Astrocyte of the hippocampus (primary cell): ENCODE data around the gene DAP.

Experiments used
- DNase-seq: peaks from one replicate; pipeline ENCODE4 v3.0.0; 2011; ENCODE audit warnings: low read depth, low spot score

DAP gene

DNA sequence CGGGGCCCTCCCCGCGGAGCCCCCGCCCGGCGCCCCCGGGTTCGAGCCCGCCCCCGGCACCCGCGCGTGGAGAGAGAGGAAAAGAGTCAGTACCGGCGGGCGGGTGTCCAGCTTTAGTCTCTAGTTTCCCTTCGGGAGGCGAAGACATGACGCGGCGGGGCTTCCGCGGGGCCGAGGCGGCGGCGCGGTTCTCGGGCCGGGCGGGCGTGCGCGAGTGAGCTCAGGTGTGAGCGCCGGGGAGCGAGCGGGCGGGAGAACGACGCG lies 181 bp downstream of the DAP start:
- DNase-seq, result no peak

DNA sequence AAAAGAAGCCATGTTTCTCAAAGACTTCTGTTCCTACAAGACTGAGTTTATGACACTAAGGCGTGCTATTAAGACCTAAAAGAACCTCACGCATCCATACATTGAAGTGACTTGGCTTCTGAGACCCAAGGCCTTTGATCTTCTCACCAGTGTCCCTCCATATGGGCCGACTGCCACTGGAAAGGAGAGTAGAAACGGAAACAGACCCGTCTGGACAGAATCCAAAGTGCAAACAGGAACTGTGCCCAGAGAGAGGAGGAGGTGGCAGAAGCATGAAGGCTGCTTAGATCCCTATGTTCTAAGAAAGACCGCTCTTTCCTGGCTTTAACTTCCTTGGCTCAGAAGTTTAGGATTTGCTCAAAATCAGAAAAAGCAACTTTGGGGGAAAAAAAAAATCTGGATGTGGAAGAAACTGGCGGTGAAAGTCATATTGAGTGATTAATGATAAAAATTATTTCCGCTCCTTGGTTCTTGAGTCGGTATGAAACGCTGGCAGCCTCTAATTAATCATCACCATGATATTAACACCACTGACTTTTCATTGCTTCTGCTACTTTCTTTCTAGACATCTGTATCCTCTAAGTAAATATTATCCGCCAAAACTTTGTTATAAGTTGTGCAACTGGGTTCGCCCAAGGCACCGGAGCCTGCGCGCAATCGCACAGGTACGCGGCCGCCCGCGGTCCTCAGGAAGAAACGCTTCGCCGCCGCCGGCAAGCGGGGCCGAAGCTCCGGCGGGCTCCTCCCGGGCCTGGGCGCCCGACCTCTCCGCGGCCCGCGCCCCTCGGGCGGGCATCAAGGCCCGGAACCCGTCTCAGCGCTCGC lies 726 bp downstream of the DAP start:
- peak; percentile 79 for DNase-seq

DNA sequence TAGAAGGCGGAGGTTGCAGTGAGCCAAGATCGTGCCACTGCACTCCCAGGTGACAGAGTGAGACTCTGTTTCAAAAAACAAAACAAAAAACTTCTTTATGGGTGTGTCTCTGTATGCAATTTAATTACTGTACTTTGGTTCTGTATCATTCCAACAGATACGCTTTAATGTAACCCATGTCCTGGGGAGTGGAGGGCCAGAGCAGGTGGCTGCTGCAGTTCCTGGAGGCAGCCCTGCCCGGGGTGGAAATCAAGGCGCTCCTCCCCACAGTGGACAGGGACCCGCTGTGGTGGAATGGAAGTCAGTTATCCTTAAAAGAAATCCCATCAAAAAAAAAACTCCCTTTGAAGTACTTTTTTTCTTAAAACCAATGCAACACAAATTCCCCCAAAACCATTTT lies 1.9 kb downstream of the DAP start:
- no peak for DNase-seq

DNA sequence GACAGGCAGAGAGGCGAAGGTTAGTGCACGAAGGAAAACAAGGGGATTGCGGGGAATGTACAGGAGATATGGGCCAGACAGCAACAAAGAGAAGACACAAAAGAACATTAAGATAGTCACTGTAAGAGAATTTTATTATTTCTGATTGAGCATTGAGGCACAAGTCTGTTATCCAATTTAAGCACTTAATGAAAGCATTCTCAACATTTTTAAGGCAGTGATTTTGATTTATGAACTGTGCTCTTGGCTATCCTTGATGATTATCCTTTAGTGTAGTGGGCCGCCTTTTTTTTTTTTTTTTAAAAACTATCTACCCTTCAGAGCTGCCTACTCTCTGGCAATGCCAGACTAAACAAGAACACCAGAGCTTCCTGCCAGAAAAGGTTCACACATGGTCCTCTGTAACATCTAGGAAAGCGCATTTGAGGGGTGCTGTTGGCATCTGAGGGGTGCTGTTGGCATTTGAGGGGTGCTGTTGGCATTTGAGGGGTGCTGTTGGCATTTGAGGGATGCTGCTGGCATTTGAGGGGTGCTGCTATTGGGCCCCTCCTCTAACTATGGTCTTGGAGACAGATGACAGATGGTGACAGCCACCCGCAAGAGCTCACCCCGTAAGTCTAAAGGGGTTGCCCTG lies 3.0 kb downstream of the DAP start:
- DNase-seq, result no peak

DNA sequence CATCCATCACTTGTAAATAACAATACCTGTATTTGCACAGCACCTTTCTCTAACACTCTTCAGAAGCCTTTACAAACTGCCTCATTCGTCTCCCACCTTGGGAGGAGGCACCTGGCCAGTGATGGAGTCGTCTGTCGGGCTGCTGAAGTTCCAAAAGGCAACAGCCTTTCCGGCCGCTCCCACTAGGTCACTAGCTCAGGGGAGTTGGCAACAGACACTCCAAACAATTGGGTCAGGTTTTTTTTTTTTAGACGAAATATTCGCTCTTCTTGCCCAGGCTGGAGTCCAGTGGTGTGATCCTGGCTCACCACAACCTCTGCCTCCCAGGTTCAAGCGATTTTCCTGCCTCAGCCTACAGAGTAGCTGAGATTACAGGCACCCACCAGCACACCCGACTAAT lies 4.0 kb downstream of the DAP start:
- DNase-seq, result no peak

DNA sequence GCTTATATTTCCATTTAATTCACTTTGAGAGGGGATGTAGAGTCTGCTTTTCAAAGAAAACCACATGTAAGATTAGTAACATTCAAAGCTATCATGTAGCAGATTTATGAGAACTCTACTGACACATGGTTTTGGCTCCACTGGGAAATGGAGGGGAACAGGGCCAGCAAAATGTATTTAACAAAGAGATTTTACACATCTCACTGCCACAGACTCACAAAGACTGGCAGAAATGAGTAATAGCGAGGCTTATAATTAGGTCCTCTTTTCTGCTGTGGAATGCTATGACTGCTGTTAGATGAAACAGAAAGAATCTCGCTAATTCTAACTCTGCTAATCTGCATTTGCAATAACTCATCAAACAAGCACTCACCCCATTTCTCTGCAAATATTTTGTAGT lies 4.5 kb downstream of the DAP start:
- DNase-seq, result peak; percentile 80

DNA sequence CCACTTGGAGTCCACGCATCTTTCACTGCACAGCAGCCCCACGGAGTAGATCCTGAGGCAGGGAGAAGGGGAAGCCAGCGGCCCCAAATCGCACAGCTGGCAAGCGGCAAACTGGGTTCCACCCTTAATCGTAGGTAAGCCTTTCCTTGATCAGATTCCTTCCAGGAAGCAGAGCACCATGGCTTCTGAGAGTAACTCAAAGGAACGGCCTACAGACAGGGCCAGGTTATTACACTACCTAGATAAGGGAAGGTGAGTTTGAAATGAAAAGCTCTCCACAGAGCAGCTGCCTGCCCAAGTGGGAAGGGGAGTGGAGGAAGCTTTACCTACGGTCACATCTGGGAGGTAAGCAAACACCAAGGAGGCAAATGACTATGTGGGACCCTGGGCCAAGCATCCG lies 7.9 kb downstream of the DAP start:
- DNase-seq, result no peak

DNA sequence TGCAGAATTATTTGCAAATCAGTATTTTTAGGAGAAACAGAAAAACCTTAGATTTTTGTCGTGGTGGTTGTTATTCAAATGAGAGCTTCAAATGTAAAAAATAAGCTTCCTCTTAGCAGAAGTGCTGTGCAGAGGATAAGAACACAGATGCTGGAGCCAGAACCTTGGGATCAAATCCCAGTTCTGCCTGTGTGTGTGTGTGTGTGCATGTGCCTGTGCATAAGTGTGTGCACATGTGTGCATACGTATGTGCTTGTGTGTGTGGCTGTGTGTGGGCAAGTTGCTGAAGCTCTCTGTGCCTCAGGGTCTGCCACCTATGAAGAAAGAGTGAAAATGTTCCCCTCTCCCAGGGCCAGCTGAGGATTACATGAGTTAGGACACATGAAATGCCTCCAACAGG lies 8.6 kb downstream of the DAP start:
- DNase-seq, result no peak

DNA sequence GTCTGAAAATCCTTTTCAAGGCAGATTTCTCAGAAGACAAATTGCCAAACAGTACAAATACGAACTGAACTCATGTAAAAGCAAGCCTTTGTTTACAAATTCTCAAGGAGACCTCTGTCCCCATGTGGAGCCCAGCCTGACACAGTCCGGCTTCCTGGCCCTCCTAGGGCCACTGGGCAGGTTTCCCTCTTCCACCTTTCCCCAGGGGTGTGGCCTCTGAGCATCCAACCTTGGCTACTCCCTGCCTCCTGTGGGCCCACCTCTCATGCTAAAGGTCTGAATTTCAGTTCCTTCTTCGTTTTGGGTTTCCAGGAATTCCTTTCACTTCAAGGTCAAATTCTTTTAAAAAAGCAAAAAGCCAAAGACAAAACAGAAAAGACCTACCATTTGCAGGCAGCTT lies 10.1 kb downstream of the DAP start:
- no peak for DNase-seq

DNA sequence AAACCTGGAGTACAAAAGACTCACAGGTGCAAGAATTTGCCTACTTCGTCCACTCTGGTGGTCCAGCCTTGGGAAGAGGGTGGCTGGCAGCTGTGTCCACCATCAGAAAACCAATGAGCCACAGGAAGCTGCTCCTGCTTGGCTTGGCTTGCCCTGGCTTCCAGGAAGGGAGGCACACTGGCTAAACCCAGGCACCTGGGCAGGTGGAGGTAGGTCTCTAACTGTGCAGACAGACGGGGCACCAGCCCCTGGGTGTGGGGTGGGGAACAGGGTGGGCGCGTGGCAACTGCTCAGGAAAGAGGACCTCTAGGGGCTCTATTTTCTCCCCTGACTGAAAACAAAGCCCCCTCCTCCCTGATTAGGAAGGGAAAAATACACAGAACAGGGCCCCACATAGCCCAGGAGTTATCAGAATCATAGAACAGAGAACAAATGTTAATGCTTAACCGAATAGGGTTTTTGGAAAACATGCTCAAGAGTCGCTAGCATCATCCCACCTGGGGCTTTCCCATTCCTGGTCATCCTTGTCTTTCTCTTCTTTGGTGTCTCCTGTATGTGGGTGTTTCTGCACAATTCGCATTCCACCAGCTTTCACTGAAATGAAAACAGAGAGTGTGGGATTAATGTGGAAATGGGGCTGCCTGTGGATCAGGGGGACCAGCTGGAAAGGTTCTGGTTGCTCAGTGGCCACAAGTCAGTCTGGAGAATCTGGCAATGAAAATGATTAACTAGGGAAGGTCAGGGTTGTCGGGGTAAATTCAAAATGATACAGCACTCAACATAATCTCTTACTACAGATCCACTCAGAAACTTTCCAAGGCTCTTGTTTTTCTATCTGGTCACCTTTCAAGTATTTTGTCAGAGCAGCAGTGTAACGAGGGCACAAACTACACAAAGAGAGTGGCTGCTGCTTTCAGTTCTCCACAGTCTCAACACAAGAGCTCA lies 13.1 kb downstream of the DAP start:
- DNase-seq, result no peak

DNA sequence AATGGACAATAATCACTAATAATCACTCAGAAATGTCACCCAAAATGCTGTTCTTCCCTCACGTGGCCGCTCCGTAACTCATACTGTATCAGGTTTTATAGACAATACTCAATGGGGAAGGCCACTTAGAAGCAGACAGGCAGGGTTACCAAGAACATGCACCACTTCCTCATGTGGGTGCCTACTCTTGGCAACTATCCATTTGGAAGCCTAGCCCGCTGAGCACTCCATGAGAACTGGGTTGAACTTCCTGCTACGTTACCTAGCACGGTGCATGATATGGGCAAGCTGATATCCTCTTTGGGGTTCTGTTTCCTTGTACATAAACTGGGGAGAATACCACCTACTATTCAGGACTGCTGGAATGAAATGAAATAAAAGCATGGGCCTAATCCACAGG lies 14.3 kb downstream of the DAP start:
- no peak for DNase-seq

DNA sequence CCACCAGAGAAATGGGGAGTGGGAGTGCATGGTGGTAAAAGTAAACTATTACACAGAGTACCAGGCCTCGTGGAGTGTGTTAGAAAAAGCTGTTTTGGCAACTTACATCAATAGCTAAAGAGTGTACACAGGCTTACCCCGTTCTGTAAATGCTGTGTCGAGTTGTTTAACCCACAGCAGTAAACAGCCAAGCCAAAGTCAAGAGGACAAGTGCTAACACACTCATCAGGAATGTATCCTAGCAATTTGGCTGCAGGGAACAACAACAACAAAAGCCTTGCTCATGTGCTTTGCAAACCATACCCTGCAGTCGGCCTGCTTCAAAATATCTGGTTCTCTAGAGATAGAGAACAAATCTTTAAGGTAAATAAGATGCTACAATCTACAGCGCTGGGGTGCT lies 15.9 kb downstream of the DAP start:
- peak; percentile 87 for DNase-seq

DNA sequence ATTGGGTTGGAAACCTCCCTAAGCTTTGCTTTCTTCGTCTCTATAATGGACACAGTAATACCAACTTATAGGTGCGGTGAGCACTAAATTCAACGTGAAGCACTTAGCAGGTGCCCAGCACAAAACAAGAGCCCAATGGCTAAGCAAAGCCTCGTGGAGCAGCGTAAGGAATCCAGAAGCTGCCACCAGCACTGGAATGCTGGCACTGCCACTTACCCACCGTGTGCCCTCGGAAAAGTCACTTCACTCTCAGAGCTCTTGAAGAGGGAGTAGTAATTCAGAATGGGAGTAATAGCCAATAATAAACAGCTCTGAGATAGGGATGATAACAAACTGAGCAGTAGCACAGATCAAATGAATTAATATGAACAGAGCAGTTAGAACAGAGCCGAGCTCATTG lies 16.4 kb downstream of the DAP start:
- no peak for DNase-seq

DNA sequence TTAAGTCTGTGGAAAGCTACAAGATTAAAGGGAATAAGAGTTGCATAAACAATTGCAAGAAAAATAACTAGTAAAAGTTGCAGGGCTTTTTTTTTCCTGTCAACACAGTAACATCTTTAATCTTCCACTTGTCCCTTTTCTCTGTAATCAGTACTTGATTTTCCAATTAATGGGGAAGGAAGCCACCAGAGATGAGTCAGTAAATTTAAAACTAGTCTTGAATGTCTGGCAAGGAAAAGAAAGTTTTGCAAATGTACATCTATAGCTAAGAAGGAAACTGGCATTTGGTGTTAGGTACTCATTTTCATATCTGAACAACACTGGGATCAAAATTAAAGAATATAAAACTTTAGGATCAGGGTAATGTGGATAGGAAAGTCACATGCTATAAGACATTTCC lies 17.1 kb downstream of the DAP start:
- no peak for DNase-seq

DNA sequence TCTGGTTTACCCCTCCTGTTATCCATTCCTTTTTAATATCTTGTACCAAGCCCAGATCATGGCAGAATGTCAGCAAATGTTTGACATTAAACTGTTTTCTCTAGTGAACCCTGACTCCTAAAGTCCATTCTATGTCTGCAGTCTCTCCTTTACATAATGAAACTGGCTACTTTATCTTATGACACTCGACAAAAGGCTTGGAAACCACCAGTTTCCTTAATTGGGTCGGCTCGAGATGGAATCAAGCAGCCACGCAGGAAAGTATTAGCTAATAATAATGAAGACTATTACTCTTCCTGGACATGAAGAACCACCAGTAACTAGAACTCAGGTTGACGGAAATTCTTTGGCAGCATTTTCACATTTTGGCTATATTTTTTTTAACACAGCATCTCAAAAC lies 17.5 kb downstream of the DAP start:
- DNase-seq, result no peak

DNA sequence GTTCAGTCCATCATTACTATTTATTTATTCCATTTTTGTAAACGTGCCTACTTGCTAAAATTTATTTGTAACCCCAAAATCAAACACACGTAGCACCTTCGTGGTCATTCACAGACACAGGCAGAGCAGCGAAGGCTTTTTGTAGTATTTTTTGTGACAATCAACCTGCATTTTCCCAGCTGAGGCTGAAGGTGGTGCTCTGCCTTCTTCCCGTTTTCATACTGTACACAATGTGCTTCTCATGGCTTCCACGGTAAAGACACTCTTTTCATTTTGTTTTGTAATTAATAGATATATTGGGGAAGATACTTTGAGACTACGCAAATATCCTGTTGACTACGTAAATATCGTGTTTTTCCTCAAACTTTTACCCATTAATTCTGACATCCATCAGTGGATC lies 19.4 kb downstream of the DAP start:
- no peak for DNase-seq

DNA sequence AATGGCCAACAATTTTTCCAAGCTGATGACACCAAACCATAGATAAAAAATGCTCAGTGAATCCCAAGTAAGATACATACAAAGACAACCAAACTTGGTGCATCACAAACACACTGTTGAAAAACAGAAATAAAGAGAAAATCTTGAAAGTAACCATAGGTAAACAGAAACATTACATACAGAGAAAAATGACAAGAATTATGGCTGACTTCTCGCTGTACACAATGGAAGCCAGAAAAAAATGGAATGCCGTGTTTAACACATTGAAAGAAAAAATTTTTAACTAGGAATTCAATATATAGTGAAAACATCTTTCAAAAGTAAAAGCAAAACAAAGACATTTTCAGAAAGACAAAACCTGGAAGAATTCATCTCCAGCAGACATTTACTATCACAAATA lies 20.6 kb downstream of the DAP start:
- no peak for DNase-seq

DNA sequence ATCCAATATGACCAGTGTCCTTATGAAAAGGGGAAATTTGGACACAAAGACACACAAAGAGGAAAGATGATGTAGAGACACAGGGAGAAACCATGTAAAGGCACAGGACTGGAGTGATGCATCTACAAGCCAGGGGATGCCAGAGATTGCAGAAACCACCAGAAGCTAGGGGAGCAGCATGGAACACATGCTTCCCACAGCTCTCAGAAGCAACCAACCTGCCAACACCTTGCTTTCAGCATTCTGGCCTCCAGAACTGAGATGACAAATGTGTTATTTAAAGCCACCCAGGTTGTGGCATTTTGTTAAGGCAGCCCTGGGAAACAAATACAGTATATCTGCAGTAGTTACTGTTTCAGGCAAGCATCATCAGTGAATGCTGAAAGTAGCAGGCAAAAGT lies 23.2 kb downstream of the DAP start:
- DNase-seq, result no peak

DNA sequence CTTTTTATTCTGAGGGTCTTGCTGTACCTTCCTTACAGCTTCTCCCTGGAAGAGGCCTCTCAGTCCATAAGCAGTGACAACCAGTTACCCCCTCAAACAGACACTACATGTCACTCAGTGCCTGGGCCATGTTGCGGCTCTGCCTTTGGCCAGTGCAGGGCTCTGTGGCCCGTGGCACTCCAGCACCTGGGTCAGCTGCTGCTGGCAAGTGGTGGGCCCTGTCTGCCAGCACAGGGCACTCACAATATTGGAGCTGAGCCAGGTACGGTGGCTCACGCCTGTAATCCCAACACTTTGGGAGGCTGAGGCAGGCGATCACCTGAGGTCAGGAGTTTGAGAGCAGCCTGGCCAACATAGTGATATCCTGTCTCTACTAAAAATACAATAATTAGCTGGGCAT lies 24.2 kb downstream of the DAP start:
- no peak for DNase-seq

DNA sequence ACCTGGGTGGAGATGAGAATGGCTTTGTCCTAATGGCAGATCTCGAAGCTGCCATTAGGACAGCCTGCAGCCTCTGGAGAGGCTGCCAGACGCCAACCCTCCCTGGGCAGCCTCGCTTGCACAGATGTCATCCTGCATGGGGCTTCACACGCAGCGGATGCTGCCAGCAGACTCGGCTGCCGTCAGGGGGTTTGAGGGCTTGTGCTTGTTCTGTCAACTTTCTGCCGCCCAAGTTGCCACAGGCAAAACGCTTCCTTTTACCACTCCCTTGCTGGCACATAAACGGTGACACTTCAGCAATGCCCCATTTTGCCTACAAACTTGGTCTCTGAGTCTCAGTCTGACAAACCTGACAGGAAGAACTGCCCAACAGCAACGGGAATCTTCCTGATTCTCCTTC lies 24.7 kb downstream of the DAP start:
- DNase-seq, result no peak

DNA sequence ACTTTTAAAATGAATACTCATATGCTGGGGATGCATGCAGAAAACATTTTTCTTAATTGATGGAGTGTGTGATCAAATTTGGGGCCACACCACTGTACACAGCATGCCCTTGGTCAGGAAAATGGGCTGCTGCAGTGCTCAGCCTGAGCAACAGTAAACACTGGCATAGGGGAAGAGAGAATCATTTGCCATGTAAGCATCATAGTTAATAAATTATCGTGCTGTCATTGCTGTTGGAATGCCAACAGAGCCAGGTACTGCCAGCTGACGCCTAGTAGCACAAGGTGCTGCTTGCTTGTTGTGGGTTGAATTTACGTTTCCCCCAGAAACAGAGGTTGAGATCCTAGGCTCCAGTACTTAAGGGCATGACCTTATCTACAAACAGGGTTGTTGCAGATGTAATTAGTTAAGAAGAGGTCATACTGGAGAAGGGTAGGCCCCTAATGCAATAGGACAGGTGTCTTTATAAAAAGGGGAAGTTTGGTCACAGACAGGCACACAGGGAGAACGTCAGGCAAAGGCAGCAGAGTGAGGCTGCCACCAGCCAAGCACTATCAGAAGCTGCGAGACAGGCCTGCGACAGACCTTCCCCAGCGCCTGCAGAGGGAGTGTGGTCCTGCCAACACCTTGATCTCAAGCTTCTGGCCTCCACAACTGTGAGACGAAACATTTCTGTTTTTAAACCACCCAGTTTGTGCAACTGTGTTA lies 25.3 kb downstream of the DAP start:
- DNase-seq, result no peak

DNA sequence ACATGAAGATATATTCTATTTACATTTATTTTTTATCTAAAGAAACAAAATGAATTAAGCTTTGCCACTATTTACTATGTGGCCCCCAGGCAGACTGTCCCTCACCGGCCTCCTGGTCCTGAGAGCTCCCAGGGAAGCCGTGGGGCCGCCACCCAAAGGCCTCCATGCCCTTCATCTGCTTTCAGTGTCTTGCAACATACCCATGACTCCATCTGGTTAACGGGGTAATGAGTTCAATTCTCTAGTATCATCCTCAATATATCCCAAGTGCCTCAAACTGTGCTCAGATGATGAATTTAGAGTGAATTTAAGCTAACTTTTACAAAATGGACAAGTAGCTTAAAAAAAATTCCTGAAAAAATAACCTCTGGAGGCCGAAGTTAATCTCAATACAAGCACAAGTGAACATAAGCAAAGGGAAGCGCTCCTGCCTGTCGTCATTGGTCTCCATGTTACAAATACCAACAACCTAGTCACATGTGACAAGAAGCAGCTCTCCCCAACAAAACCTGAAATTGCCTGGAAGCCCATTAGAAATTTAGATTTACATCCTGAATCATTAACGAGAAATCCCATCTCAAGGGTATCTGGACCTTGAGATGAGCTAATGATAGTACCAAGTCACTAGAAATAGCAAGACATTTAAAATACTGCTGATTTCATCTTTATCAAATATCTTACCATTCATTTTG lies 26.1 kb downstream of the DAP start:
- DNase-seq, result no peak
